ENCODE results near the gene HIPK1.

- TF ChIP-seq SRF (IDR thresholded peaks at IDR 0.05; ENCODE audit: low read depth, low read length) (no peak), CTCF (CRISPR knock-in tag; IDR thresholded peaks at IDR 0.05) (no peak), ZNF382 (CRISPR knock-in tag; IDR thresholded peaks at IDR 0.05; ENCODE audit: borderline replicate concordance) (no peak), EZH2 (conservative IDR thresholded peaks at IDR 0.05; ENCODE audit: low read depth, low read length) (no peak), BHLHE40 (IDR thresholded peaks at IDR 0.05; ENCODE audit: low read length) (no peak), FOSL1 (CRISPR knock-in tag; IDR thresholded peaks at IDR 0.05; ENCODE audit: borderline replicate concordance) (no peak), ZNF615 (CRISPR knock-in tag; IDR thresholded peaks at IDR 0.05; ENCODE audit: borderline replicate concordance) (no peak), FOXK1 (CRISPR knock-in tag; IDR thresholded peaks at IDR 0.05; ENCODE audit: borderline replicate concordance, low read depth) (no peak), SMC3 (IDR thresholded peaks at IDR 0.05; ENCODE audit: low read length) (no peak), SP4 (CRISPR knock-in tag; IDR thresholded peaks at IDR 0.05) (no peak)
Measured at GRCh38 chr1:113881661-113882060, 47.5 kb upstream of the HIPK1 start.
